Measurements from ENCODE around the gene IFNG-AS1. TPM values are rescaled to one million over a fixed set of nuclear protein-coding genes. Genes with fewer than 3 reads are reported as not detected.

Gene IFNG-AS1
- total RNA-seq, 1 donor from 2014 or later, result 0.20 TPM

DNA sequence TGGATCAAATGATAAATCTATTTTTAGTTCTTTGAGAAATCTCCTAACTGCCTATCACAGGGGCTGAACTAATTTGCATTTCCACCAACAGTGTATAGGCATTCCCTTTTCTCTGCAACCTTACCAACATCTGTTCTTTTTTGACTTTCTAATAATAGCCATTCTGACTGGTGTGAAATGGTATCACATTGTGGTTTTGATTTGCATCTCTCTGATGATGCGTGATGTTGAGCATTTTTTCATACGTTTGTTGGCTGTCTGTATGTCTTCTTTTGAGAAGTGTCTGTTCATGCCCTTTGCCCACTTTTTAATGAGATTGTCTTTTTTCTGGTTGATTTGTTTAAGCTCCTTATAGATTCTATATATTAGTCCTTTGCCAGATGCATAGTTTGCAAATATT, 67.1 kb downstream of the IFNG-AS1 start:
- no peak for DNase-seq (ENCODE audit: low spot score)

DNA sequence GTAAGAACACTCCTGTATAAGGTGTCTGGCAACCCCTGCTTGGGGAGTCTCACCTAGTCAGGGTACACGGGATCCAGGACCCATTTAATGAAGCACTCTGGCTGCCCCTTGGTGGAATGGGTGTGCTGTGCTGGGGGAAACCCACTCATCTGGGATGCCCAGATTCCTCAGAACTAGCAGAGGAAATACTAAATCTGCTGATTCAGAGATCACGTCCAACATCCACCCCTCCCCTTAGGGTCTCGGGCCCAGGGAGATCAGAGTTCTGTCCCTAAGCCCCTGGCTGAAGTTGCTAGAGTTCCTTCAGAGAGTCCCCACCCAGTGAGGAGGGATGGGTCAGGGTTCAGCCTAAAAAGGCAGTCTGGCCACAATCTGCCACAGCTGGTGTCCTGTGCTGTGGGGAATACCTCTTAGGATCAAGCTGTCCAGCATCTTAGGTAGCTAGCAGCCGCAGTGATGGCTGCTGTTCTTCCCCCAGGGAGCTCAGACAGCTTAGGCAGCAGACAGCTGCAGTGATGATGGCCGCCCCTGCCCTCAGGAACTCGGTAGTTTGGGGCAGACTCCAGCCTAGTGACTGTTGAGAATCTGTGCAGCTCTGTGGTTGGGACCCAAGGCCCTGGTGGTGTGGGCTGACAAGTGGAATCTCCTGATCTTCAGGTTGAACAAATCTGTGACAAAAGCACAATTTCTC, 74.8 kb downstream of the IFNG-AS1 start:
- peaks cover 11% of the 10 kb centered on the region for H3K36me3 Mint-ChIP-seq (ENCODE audit: low read depth)
- TF ChIP-seq, protein P1, sequence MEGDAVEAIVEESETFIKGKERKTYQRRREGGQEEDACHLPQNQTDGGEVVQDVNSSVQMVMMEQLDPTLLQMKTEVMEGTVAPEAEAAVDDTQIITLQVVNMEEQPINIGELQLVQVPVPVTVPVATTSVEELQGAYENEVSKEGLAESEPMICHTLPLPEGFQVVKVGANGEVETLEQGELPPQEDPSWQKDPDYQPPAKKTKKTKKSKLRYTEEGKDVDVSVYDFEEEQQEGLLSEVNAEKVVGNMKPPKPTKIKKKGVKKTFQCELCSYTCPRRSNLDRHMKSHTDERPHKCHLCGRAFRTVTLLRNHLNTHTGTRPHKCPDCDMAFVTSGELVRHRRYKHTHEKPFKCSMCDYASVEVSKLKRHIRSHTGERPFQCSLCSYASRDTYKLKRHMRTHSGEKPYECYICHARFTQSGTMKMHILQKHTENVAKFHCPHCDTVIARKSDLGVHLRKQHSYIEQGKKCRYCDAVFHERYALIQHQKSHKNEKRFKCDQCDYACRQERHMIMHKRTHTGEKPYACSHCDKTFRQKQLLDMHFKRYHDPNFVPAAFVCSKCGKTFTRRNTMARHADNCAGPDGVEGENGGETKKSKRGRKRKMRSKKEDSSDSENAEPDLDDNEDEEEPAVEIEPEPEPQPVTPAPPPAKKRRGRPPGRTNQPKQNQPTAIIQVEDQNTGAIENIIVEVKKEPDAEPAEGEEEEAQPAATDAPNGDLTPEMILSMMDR (IDR thresholded peaks at IDR 0.05), result no peak
- DNase-seq (ENCODE audit: low spot score), result no peak
- no peak overlapping the region for H3K27ac Mint-ChIP-seq (ENCODE audit: unreplicated experiment)
- H3K4me1 Mint-ChIP-seq (ENCODE audit: low read depth), result no peaks in the 10 kb centered on the region
- peaks cover 47% of the 10 kb centered on the region for H3K9me3 Mint-ChIP-seq (ENCODE audit: low read depth)
- no peak overlapping the region for H3K4me3 Mint-ChIP-seq (ENCODE audit: unreplicated experiment)
- peaks cover 34% of the 10 kb centered on the region for H3K27me3 Mint-ChIP-seq (ENCODE audit: low read depth)

More for the DNA sequence above, 67.1 kb downstream of the IFNG-AS1 start:
- TF ChIP-seq, protein P1 (IDR thresholded peaks at IDR 0.05), result no peak
- Mint-ChIP-seq H3K27ac (ENCODE audit: unreplicated experiment) (no peak overlapping the region), H3K36me3 (ENCODE audit: low read depth) (peaks cover 8% of the 10 kb centered on the region), H3K4me3 (ENCODE audit: unreplicated experiment) (no peak overlapping the region), H3K9me3 (ENCODE audit: low read depth) (peaks cover 39% of the 10 kb centered on the region), H3K27me3 (ENCODE audit: low read depth) (peaks cover 4% of the 10 kb centered on the region), H3K4me1 (ENCODE audit: low read depth) (no peaks in the 10 kb centered on the region)

DNA sequence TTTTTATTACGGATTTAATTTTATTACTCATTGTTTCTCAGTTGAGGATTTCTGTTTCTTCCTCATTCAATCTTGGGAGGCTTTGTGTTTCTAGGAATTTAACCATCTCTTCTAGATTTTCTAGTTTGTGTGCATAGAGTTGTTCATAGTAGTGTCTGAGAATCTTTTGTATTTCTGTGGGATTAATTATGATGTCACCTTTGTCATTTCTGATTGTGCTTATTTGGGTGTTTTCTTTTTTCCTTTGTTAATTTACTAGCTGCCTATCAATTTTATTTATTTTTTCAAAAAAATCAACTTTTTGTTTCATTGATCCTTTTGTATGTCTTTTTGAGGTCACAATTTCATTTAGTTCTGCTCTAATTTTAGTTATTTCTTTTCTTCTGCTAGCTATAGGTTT, 75.9 kb downstream of the IFNG-AS1 start:
- no peak overlapping the region for H3K4me3 Mint-ChIP-seq (ENCODE audit: unreplicated experiment)
- no peak for DNase-seq (ENCODE audit: low spot score)
- no peaks in the 10 kb centered on the region for H3K4me1 Mint-ChIP-seq (ENCODE audit: low read depth)
- H3K27ac Mint-ChIP-seq (ENCODE audit: unreplicated experiment), result no peak overlapping the region
- H3K9me3 Mint-ChIP-seq (ENCODE audit: low read depth), result peaks cover 36% of the 10 kb centered on the region
- TF ChIP-seq, protein P1 (IDR thresholded peaks at IDR 0.05), result no peak
- peaks cover 7% of the 10 kb centered on the region for H3K36me3 Mint-ChIP-seq (ENCODE audit: low read depth)
- H3K27me3 Mint-ChIP-seq (ENCODE audit: low read depth), result peaks cover 34% of the 10 kb centered on the region

DNA sequence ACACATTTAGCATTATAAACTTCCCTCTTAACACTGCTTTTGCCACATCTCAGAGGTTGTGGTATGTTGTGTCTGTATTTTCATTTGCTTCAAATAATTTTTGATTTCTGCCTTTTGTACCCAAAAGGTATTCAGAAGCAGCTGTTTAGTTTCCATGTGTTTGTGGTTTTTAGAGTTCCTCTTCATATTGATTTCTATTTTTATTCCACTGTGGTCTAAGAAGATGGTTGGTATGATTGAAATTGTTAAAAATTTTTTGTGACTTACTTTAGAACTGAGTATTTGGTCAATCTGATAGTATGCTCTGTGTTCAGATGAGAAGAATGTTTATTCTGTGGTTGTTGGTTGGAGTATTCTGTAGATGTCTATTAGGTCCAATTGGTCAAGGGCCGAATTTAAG, 76.4 kb downstream of the IFNG-AS1 start:
- Mint-ChIP-seq H3K27me3 (ENCODE audit: low read depth) (peaks cover 34% of the 10 kb centered on the region), H3K4me1 (ENCODE audit: low read depth) (no peaks in the 10 kb centered on the region), H3K4me3 (ENCODE audit: unreplicated experiment) (no peak overlapping the region), H3K27ac (ENCODE audit: unreplicated experiment) (no peak overlapping the region), H3K9me3 (ENCODE audit: low read depth) (peaks cover 34% of the 10 kb centered on the region), H3K36me3 (ENCODE audit: low read depth) (peaks cover 7% of the 10 kb centered on the region)
- TF ChIP-seq, protein P1 (IDR thresholded peaks at IDR 0.05), result no peak
- no peak for DNase-seq (ENCODE audit: low spot score)

DNA sequence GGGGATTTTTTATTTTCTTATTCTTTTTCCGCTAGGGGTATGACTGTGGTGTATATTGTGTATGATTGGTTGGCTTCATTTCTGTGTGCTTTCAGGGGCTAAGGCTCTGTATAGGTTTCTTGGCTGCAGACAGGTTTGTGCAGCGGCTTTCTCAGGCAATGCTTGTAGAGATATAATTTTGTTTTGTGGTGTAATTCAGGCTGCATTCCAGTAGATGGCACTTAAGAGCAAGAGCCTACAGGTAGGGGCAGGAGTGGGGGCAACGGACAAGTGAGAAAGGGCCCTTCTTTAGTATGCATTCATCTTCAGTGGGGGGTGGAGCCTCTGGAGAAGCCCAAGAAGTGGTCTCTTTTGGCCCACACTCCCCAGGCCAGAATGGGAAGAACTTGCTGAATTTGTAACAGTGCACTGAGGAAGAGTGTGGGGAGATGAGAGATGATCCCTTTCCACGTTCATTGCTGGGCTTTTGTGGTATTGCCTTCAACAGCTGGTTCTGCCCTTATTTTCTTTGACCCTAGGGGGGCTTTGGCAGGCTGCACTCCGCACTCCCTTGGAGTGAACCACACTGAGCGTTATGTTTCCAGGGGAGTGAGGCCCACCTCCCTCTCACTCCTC, 78.6 kb downstream of the IFNG-AS1 start:
- Mint-ChIP-seq H3K4me3 (ENCODE audit: unreplicated experiment) (no peak overlapping the region), H3K27ac (ENCODE audit: unreplicated experiment) (no peak overlapping the region), H3K36me3 (ENCODE audit: low read depth) (peaks cover 1% of the 10 kb centered on the region), H3K27me3 (ENCODE audit: low read depth) (peaks cover 25% of the 10 kb centered on the region), H3K4me1 (ENCODE audit: low read depth) (no peaks in the 10 kb centered on the region), H3K9me3 (ENCODE audit: low read depth) (peaks cover 20% of the 10 kb centered on the region)
- no peak for DNase-seq (ENCODE audit: low spot score)
- TF ChIP-seq, protein P1 (IDR thresholded peaks at IDR 0.05), result peak; percentile 57
